ENCODE measurements around the gene THSD4. TPM values are rescaled to one million over a fixed set of nuclear protein-coding genes. Genes with fewer than 3 reads are reported as not detected.

The THSD4 gene
- total RNA-seq, 1 experiment from 2014 or later = 29.3 TPM

DNA sequence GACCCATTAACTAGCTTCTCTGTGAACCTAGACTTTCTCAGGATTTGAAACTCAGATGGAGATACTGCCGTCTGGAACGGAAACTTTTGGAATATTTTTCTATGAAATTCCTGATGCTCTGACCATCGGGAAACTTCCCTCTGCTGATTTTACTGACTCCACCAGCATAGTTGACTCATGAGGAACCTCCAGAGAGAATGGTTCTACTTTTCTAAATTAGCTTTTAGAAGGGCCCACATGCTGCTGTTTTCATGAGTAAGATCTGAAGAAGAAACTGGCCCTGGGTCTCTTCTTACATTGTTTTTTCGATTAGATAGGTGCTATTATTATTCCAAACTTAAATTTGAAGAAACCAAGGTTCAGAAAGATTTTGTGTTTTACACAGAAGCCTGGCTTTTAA is 368.8 kb downstream of the THSD4 start:
- POLR2A ChIA-PET (ENCODE audit: unreplicated experiment) = interaction anchor here (0.6 kb wide), 1 partner anchor 1676 kb away, joined by 3 read pairs; no protein-coding TSS in a partner anchor
- Histone ChIP-seq H3K4me1 (replicated peaks; ENCODE audit: insufficient read depth) (no peaks in the 10 kb centered on the region), H3K27ac (no peak overlapping the region), H3K9me3 (ENCODE audit: insufficient read depth, low read depth) (no peaks in the 10 kb centered on the region), H3K4me3 (no peak overlapping the region), H3K27me3 (ENCODE audit: insufficient read depth, low read depth) (no peaks in the 10 kb centered on the region), H3K4me2 (no peak overlapping the region), H3K36me3 (ENCODE audit: low read depth) (no peaks in the 10 kb centered on the region), H4K20me1 (ENCODE audit: insufficient read depth) (no peaks in the 10 kb centered on the region; the same call in 1 of the 2 replicates), H3K9me2 (ENCODE audit: insufficient read depth) (no peaks in the 10 kb centered on the region), H3F3A (ENCODE audit: insufficient read depth, low read depth) (no peaks in the 10 kb centered on the region), H3K79me2 (ENCODE audit: low read depth) (no peaks in the 10 kb centered on the region), H2AFZ (no peak overlapping the region)
- no peak for DNase-seq
- intact Hi-C loops (cut with micrococcal nuclease; ENCODE audit: unreplicated experiment) = no loop called here
- CTCF ChIA-PET = no interaction called here
- BruUV-seq (replicated peaks) = no TSS peak
- TF ChIP-seq CTCF (conservative IDR thresholded peaks at IDR 0.05) (no peak), EZH2 (IDR thresholded peaks at IDR 0.05; ENCODE audit: low read depth) (no peak)

GRCh38 chr15:71485094-71485693 is 369.9 kb downstream of the THSD4 start:
- H3F3A ChIP-seq (ENCODE audit: insufficient read depth, low read depth) = no peaks in the 10 kb centered on the region
- ChIA-PET CTCF (interaction anchor here (0.6 kb wide), 1 partner anchor 508 kb away, joined by 3 read pairs; no protein-coding TSS in a partner anchor), POLR2A (ENCODE audit: unreplicated experiment) (interaction anchor here (0.6 kb wide), 2 partner anchors 294 to 1675 kb away, joined by 3 read pairs; no protein-coding TSS in a partner anchor)
- no peak for DNase-seq
- H3K4me2 ChIP-seq = no peak overlapping the region
- no peaks in the 10 kb centered on the region for H3K9me2 ChIP-seq (ENCODE audit: insufficient read depth)
- intact Hi-C loops (cut with micrococcal nuclease; ENCODE audit: unreplicated experiment) = no loop called here
- H3K27ac ChIP-seq = no peak overlapping the region
- H3K36me3 ChIP-seq (ENCODE audit: low read depth) = no peaks in the 10 kb centered on the region
- H3K79me2 ChIP-seq (ENCODE audit: low read depth) = no peaks in the 10 kb centered on the region
- H4K20me1 ChIP-seq (ENCODE audit: insufficient read depth) = no peaks in the 10 kb centered on the region; the same call in 1 of the 2 replicates
- peak; percentile 47 for TF ChIP-seq CTCF (conservative IDR thresholded peaks at IDR 0.05)
- no peak for TF ChIP-seq EZH2 (IDR thresholded peaks at IDR 0.05; ENCODE audit: low read depth)
- BruUV-seq (replicated peaks) = no TSS peak
- H3K4me3 ChIP-seq = no peak overlapping the region
- H3K27me3 ChIP-seq (ENCODE audit: insufficient read depth, low read depth) = no peaks in the 10 kb centered on the region
- H2AFZ ChIP-seq = no peak overlapping the region
- H3K9me3 ChIP-seq (ENCODE audit: insufficient read depth, low read depth) = no peaks in the 10 kb centered on the region
- H3K4me1 ChIP-seq (replicated peaks; ENCODE audit: insufficient read depth) = no peaks in the 10 kb centered on the region

DNA sequence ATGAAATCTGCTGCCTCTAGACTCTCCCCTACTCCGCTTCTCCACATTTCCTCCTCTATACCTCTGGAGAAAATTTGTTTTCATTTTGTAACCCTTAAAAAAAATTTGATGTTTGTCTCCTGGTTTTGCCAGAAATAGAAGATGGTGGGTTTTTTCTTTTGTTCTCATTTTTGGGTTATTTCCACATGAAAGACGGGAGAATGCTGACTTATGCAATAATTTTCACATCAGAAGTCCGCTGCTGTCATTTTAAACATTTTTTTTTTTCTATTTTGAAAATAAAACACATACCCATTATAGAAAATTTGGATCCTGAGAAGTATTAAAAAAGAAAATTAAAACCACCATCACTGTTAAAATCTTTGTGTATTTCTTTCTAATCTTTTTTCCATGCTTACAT is 374.3 kb downstream of the THSD4 start:
- no peaks in the 10 kb centered on the region for H3F3A ChIP-seq (ENCODE audit: insufficient read depth, low read depth)
- H3K9me2 ChIP-seq (ENCODE audit: insufficient read depth) = no peaks in the 10 kb centered on the region
- ChIA-PET CTCF (no interaction called here), POLR2A (ENCODE audit: unreplicated experiment) (no interaction called here)
- no peaks in the 10 kb centered on the region for H3K36me3 ChIP-seq (ENCODE audit: low read depth)
- no peak for DNase-seq
- no peak overlapping the region for H3K27ac ChIP-seq
- no peak overlapping the region for H3K4me3 ChIP-seq
- H3K4me2 ChIP-seq = no peak overlapping the region
- H2AFZ ChIP-seq = no peak overlapping the region
- no TSS peak for BruUV-seq (replicated peaks)
- no peaks in the 10 kb centered on the region; the same call in 1 of the 2 replicates for H4K20me1 ChIP-seq (ENCODE audit: insufficient read depth)
- no peaks in the 10 kb centered on the region for H3K9me3 ChIP-seq (ENCODE audit: insufficient read depth, low read depth)
- TF ChIP-seq EZH2 (IDR thresholded peaks at IDR 0.05; ENCODE audit: low read depth) = no peak
- TF ChIP-seq CTCF (conservative IDR thresholded peaks at IDR 0.05) = no peak
- no peaks in the 10 kb centered on the region for H3K27me3 ChIP-seq (ENCODE audit: insufficient read depth, low read depth)
- no peaks in the 10 kb centered on the region for H3K79me2 ChIP-seq (ENCODE audit: low read depth)
- no peaks in the 10 kb centered on the region for H3K4me1 ChIP-seq (replicated peaks; ENCODE audit: insufficient read depth)
- intact Hi-C loops (cut with micrococcal nuclease; ENCODE audit: unreplicated experiment) = no loop called here
